ENCODE data around the gene BACH2.

DNA sequence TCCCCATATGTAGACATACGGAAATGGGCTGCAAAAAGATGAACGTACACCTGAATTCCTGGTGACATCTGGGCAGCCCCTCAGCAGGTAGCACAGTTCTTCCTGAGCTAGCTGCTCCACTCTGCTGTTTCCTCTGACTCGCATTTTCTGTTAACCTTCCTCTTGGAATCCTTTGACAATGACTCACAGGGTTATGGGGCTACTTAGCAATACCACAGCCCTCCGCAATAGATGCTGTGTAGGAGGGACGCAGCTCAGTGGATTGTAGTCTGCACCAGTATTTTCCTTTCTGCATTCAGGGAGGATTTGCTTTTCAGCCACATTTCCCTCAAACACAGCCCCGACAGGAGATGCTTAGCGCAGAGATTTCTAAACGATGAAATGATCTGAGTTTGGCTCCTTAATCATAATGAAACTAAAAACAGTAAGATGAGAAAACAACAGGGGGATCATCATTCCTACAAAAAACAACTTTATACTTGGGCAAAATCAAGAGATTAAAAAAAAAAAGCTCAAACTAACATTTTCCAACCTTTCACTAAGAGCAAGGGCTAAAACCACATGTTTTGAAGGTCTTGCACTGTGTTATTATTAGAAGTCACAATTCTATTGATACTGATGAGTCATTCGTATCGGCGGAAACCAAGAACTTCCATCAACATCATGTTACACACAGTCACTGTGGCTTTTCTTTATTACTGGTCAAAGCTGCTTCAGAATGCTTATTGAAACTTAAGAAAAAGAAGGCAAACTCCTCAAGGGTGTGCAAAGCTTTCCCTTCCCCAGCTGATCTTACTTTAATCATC, 12.2 kb downstream of the BACH2 start:
- no peak for TF ChIP-seq ZFP36 (IDR thresholded peaks at IDR 0.05; ENCODE audit: low read depth, low read length, partially characterized antibody)
- TF ChIP-seq RAD21 (CRISPR knock-in tag; conservative IDR thresholded peaks at IDR 0.05 in 1 of 2, IDR thresholded peaks at IDR 0.05 in 1 of 2): 0 out of 4 replicates have a peak, but pooled peaks of 1 of the 2 experiments have one; percentile 28
- TF ChIP-seq POLR2A (conservative IDR thresholded peaks at IDR 0.05): no peak
- no peak for TF ChIP-seq E2F1 (CRISPR knock-in tag; IDR thresholded peaks at IDR 0.05)
- TF ChIP-seq, protein P1, sequence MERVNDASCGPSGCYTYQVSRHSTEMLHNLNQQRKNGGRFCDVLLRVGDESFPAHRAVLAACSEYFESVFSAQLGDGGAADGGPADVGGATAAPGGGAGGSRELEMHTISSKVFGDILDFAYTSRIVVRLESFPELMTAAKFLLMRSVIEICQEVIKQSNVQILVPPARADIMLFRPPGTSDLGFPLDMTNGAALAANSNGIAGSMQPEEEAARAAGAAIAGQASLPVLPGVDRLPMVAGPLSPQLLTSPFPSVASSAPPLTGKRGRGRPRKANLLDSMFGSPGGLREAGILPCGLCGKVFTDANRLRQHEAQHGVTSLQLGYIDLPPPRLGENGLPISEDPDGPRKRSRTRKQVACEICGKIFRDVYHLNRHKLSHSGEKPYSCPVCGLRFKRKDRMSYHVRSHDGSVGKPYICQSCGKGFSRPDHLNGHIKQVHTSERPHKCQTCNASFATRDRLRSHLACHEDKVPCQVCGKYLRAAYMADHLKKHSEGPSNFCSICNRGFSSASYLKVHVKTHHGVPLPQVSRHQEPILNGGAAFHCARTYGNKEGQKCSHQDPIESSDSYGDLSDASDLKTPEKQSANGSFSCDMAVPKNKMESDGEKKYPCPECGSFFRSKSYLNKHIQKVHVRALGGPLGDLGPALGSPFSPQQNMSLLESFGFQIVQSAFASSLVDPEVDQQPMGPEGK (CRISPR knock-in tag; IDR thresholded peaks at IDR 0.05; ENCODE audit: borderline replicate concordance): no peak
- no peak for TF ChIP-seq KDM4B (IDR thresholded peaks at IDR 0.05; ENCODE audit: borderline replicate concordance in 2 of 2, low read depth in 1 of 2)
- no peak for TF ChIP-seq DACH1 (IDR thresholded peaks at IDR 0.05; ENCODE audit: partially characterized antibody)
- no peak for TF ChIP-seq ELF1 (tag; IDR thresholded peaks at IDR 0.05)
- no peak for TF ChIP-seq ZNF217 (CRISPR knock-in tag; IDR thresholded peaks at IDR 0.05)
- no peak for TF ChIP-seq ZNF311 (CRISPR knock-in tag; IDR thresholded peaks at IDR 0.05)
- TF ChIP-seq, protein P2, sequence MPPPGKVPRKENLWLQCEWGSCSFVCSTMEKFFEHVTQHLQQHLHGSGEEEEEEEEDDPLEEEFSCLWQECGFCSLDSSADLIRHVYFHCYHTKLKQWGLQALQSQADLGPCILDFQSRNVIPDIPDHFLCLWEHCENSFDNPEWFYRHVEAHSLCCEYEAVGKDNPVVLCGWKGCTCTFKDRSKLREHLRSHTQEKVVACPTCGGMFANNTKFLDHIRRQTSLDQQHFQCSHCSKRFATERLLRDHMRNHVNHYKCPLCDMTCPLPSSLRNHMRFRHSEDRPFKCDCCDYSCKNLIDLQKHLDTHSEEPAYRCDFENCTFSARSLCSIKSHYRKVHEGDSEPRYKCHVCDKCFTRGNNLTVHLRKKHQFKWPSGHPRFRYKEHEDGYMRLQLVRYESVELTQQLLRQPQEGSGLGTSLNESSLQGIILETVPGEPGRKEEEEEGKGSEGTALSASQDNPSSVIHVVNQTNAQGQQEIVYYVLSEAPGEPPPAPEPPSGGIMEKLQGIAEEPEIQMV (tag; conservative IDR thresholded peaks at IDR 0.05; ENCODE audit: low read depth): no peak
- TF ChIP-seq NFATC3 (IDR thresholded peaks at IDR 0.05): no peak
- no peak for TF ChIP-seq BRF2 (IDR thresholded peaks at IDR 0.05; ENCODE audit: borderline replicate concordance, insufficient read depth, insufficient read length)

All from K562 (cell line).